ENCODE results near the gene RRAGD. TPM values are rescaled to one million over a fixed set of nuclear protein-coding genes. Genes with fewer than 3 reads are reported as not detected.

Gene RRAGD
- total and polyA plus RNA-seq, 2 experiments from 2014 or later = 11.8 to 28.1 TPM

DNA sequence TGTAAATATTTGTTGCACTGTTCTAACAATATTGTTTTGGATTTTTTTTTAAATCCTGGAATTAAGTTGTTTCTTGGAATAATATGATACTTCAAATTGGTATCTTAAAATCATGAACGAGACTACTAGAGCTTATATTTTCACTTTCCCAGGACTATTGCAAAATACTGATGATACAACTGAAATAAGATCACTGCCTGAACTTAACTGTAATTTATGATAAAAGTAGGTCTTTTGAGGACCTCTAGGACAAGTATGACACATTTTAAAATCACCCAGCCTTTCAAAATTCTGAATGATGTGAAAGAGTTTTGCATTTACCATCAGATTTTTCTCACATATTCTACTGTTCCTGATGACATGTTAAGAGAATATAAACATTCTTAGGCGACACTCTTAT is 50.9 kb downstream of the RRAGD start:
- Histone ChIP-seq H3K9me3 (ENCODE audit: low read depth) (no peaks in the 10 kb centered on the region), H3K36me3 (replicated peaks; ENCODE audit: insufficient read depth, low read depth) (no peaks in the 10 kb centered on the region), H3K27me3 (no peaks in the 10 kb centered on the region), H3K9me2 (replicated peaks; ENCODE audit: insufficient read depth) (no peaks in the 10 kb centered on the region), H4K20me1 (ENCODE audit: insufficient read depth, poor library complexity, severe bottlenecking) (no peaks in the 10 kb centered on the region), H3K27ac (no peak overlapping the region), H3K4me3 (no peak overlapping the region), H2AFZ (no peak overlapping the region), H3K4me1 (ENCODE audit: insufficient read depth) (no peaks in the 10 kb centered on the region), H3K79me2 (no peaks in the 10 kb centered on the region), H3K4me2 (no peak overlapping the region)
- no peak for DNase-seq (ENCODE audit: low spot score)
- 95% methylated on average over 2 of the region's 2 CpGs for WGBS (ENCODE audit: low lambda C conversion rate, missing lambda C conversion rate)
- TF ChIP-seq EZH2 (IDR thresholded peaks at IDR 0.05; ENCODE audit: borderline replicate concordance) (no peak), CTCF (IDR thresholded peaks at IDR 0.05; ENCODE audit: poor library complexity) (no peak), EZH2phosphoT487 (IDR thresholded peaks at IDR 0.05; ENCODE audit: low read depth, severe bottlenecking, unreplicated experiment) (no peak)

DNA sequence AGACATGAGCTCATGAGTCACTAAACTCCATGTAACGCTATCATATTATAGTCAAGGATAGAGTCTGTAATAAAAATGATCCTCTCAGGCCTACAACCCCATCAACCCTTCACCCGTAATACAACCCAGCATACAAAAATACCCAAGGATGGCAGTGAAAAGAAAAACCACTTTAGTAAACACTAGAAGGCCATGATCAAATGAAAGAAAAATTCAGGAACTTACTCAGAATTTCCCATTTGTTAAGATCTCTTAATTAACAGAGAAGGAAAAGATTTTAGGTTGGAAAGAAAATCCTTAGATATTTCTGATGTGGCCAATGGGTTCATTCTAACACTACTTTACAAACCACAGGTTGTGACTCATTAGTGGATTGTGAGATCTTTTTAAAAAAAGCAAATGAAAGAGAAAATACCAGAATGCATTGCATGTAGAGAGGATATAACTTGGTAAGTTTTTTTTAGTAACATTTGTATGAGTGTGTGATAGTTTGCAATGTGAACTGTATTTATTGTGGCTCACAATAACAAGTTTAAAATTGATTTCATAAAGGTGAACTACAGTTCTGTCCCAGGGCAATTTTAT is 51.6 kb downstream of the RRAGD start:
- Histone ChIP-seq H3K27me3 (no peaks in the 10 kb centered on the region), H3K4me3 (no peak overlapping the region), H3K36me3 (replicated peaks; ENCODE audit: insufficient read depth, low read depth) (no peaks in the 10 kb centered on the region), H3K79me2 (no peaks in the 10 kb centered on the region), H4K20me1 (ENCODE audit: insufficient read depth, poor library complexity, severe bottlenecking) (no peaks in the 10 kb centered on the region), H3K9me3 (ENCODE audit: low read depth) (no peaks in the 10 kb centered on the region), H2AFZ (no peak overlapping the region), H3K4me2 (no peak overlapping the region), H3K4me1 (ENCODE audit: insufficient read depth) (no peaks in the 10 kb centered on the region), H3K27ac (no peak overlapping the region), H3K9me2 (replicated peaks; ENCODE audit: insufficient read depth) (no peaks in the 10 kb centered on the region)
- TF ChIP-seq EZH2 (IDR thresholded peaks at IDR 0.05; ENCODE audit: borderline replicate concordance) (no peak), CTCF (IDR thresholded peaks at IDR 0.05; ENCODE audit: poor library complexity) (no peak), EZH2phosphoT487 (IDR thresholded peaks at IDR 0.05; ENCODE audit: low read depth, severe bottlenecking, unreplicated experiment) (no peak)
- WGBS (ENCODE audit: low lambda C conversion rate, missing lambda C conversion rate) = 98% methylated on average over 2 of the region's 2 CpGs
- no peak for DNase-seq (ENCODE audit: low spot score)

GRCh38 chr6:89359561-89359960 is 52.5 kb downstream of the RRAGD start:
- no peaks in the 10 kb centered on the region for H3K79me2 ChIP-seq
- H4K20me1 ChIP-seq (ENCODE audit: insufficient read depth, poor library complexity, severe bottlenecking) = no peaks in the 10 kb centered on the region
- no peak overlapping the region for H2AFZ ChIP-seq
- H3K4me2 ChIP-seq = no peak overlapping the region
- H3K9me3 ChIP-seq (ENCODE audit: low read depth) = no peaks in the 10 kb centered on the region
- no peaks in the 10 kb centered on the region for H3K4me1 ChIP-seq (ENCODE audit: insufficient read depth)
- H3K27ac ChIP-seq = no peak overlapping the region
- no peaks in the 10 kb centered on the region for H3K27me3 ChIP-seq
- H3K9me2 ChIP-seq (replicated peaks; ENCODE audit: insufficient read depth) = no peaks in the 10 kb centered on the region
- no peaks in the 10 kb centered on the region for H3K36me3 ChIP-seq (replicated peaks; ENCODE audit: insufficient read depth, low read depth)
- H3K4me3 ChIP-seq = no peak overlapping the region
- DNase-seq (ENCODE audit: low spot score) = no peak
- no peak for TF ChIP-seq EZH2 (IDR thresholded peaks at IDR 0.05; ENCODE audit: borderline replicate concordance)
- TF ChIP-seq CTCF (IDR thresholded peaks at IDR 0.05; ENCODE audit: poor library complexity) = no peak
- no peak for TF ChIP-seq EZH2phosphoT487 (IDR thresholded peaks at IDR 0.05; ENCODE audit: low read depth, severe bottlenecking, unreplicated experiment)
- 11% methylated on average over 1 of the region's 1 CpG for WGBS (ENCODE audit: low lambda C conversion rate, missing lambda C conversion rate)

All from hepatocyte (in vitro differentiated cells).